ENCODE results near the gene OR10H3. TPM values are rescaled to one million over a fixed set of nuclear protein-coding genes. Genes with fewer than 3 reads are reported as not detected.

OR10H3 gene
- total and polyA plus RNA-seq, 2 of the 8 experiments (the other 6 are each of a cell fraction or from before 2014, with no cell fraction given): not detected

DNA sequence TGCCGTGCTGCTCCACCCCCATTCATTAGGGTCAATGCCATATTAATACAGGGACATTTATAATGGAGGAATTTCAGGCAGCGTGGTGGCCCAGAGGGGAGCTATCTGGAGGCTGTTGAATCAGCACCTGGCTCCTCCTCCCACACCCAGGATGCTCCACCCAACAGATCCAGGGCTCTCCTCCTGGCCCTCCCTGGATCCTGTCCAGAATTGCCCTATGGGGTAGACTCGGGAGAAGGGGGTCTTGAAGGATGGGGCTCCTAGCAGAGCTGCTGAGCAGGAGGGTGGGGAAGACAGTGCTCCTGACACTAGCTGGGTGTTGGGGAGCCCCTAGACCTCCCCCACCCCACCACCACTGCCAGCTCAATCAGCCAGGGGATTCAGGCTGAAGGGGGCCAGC lies 44.4 kb downstream of the OR10H3 start:
- Histone ChIP-seq H3K4me1 (replicated peaks in 1 of 4; ENCODE audit: control insufficient read depth in 3 of 4, insufficient read depth in 4 of 4, low read length in 3 of 4) (no peaks in the 10 kb centered on the region), H3K4me3 (ENCODE audit: extremely low read depth in 1 of 4, insufficient read depth in 2 of 4, low read depth in 3 of 4, low read length in 4 of 4) (no peak overlapping the region), H4K91ac (replicated peaks; ENCODE audit: insufficient read length, low read length) (no peak overlapping the region), H3K18ac (ENCODE audit: extremely low read depth, low read length) (no peak overlapping the region), H2BK20ac (ENCODE audit: low read length) (no peak overlapping the region), H3K79me1 (ENCODE audit: low read depth, low read length) (no peaks in the 10 kb centered on the region), H4K5ac (ENCODE audit: insufficient read length, low read depth, low read length) (no peak overlapping the region), H3K14ac (ENCODE audit: insufficient read length) (no peak overlapping the region), H2AK5ac (ENCODE audit: low read depth, low read length) (no peak overlapping the region), H3K4me2 (ENCODE audit: insufficient read depth in 1 of 2, low read depth in 2 of 2, low read length in 2 of 2) (no peak overlapping the region), H2BK15ac (ENCODE audit: low read length) (no peak overlapping the region), H3K4ac (replicated peaks; ENCODE audit: insufficient read length, low read depth, low read length) (no peak overlapping the region), H3K56ac (replicated peaks; ENCODE audit: insufficient read length, low read depth, low read length) (no peak overlapping the region), H4K8ac (ENCODE audit: extremely low read depth, insufficient read depth, low read length) (no peak overlapping the region), H3K79me2 (ENCODE audit: control insufficient read depth in 1 of 2, insufficient read depth in 2 of 2, low read length in 2 of 2) (no peaks in the 10 kb centered on the region), H2BK120ac (replicated peaks; ENCODE audit: low read depth, low read length) (no peak overlapping the region), H4K20me1 (replicated peaks in 1 of 2; ENCODE audit: control insufficient read depth in 1 of 2, insufficient read depth in 2 of 2, low read length in 2 of 2) (no peaks in the 10 kb centered on the region), H3K9me3 (ENCODE audit: insufficient read depth in 2 of 2, low read depth in 1 of 2, low read length in 1 of 2) (peaks cover 41 to 64% of the 10 kb centered on the region in 2 experiments), H2BK12ac (ENCODE audit: low read depth, low read length) (no peak overlapping the region), H3K27me3 (replicated peaks in 1 of 4; ENCODE audit: control insufficient read depth in 3 of 4, extremely low read depth in 1 of 4, insufficient read depth in 3 of 4, low read length in 3 of 4) (no peaks in the 10 kb centered on the region), H3K23ac (ENCODE audit: insufficient read length) (no peak overlapping the region), H3K23me2 (ENCODE audit: low read depth, low read length) (no peaks in the 10 kb centered on the region; the same call in 1 of the 2 replicates), H2AFZ (ENCODE audit: low read length) (no peak overlapping the region), H3K9ac (replicated peaks in 1 of 4; ENCODE audit: extremely low read depth in 1 of 4, low read depth in 3 of 4, low read length in 3 of 4) (no peak overlapping the region), H3K27ac (ENCODE audit: low read depth, low read length) (no peak overlapping the region), H2BK5ac (ENCODE audit: low read depth, low read length) (no peak overlapping the region), H3K36me3 (ENCODE audit: control insufficient read depth in 2 of 4, insufficient read depth in 4 of 4, low read length in 3 of 4) (no peaks in the 10 kb centered on the region)
- WGBS, 2 experiments (ENCODE audit: extremely low coverage in 1 of 2, insufficient coverage in 1 of 2, insufficient read length in 1 of 2, insufficient replicate concordance in 2 of 2, low coverage in 1 of 2, low lambda C conversion rate in 2 of 2, missing lambda C conversion rate in 1 of 2): 69% methylated on average over 3 of the region's 3 CpGs; no CpG with 5 or more reads in 1 of the 2 experiments
- POLR2A ChIA-PET (ENCODE audit: partially characterized antibody): no interaction called here
- CTCF ChIA-PET (ENCODE audit: partially characterized antibody): no interaction called here
- DNase-seq (ENCODE audit: low read depth in 1 of 2, low spot score in 2 of 2): no peak
- no peak for FAIRE-seq
- TF ChIP-seq NRF1 (IDR thresholded peaks at IDR 0.05; ENCODE audit: low read depth, low read length) (no peak), SIX5 (IDR thresholded peaks at IDR 0.05; ENCODE audit: low read depth, low read length) (no peak), SUZ12 (IDR thresholded peaks at IDR 0.05; ENCODE audit: low read length) (no peak), CBX8 (IDR thresholded peaks at IDR 0.05; ENCODE audit: borderline replicate concordance, low read depth, low read length) (no peak), SIN3A (conservative IDR thresholded peaks at IDR 0.05 in 1 of 2, IDR thresholded peaks at IDR 0.05 in 1 of 2; ENCODE audit: low read depth in 1 of 2, low read length in 2 of 2) (no peak), EGR1 (IDR thresholded peaks at IDR 0.05; ENCODE audit: borderline replicate concordance, low read depth, low read length) (no peak), GTF2F1 (IDR thresholded peaks at IDR 0.05; ENCODE audit: borderline replicate concordance, low read depth, low read length) (no peak), TAF7 (optimal IDR thresholded peaks at IDR 0.05; ENCODE audit: borderline replicate concordance, low read depth, low read length) (no peak), EZH2 (IDR thresholded peaks at IDR 0.05; ENCODE audit: low read depth, low read length, severe bottlenecking) (no peak), RAD21 (IDR thresholded peaks at IDR 0.05 in 1 of 2, conservative IDR thresholded peaks at IDR 0.05 in 1 of 2; ENCODE audit: low read depth in 2 of 2, low read length in 2 of 2) (no peak), CHD1 (IDR thresholded peaks at IDR 0.05; ENCODE audit: low read depth, low read length) (no peak), CREB1 (IDR thresholded peaks at IDR 0.05) (no peak), YY1 (IDR thresholded peaks at IDR 0.05; ENCODE audit: low read depth, low read length) (no peak)
- TF ChIP-seq, protein P1, sequence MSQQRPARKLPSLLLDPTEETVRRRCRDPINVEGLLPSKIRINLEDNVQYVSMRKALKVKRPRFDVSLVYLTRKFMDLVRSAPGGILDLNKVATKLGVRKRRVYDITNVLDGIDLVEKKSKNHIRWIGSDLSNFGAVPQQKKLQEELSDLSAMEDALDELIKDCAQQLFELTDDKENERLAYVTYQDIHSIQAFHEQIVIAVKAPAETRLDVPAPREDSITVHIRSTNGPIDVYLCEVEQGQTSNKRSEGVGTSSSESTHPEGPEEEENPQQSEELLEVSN (IDR thresholded peaks at IDR 0.05): no peak
